GM21447 (cell line): ENCODE results near the gene SHC2.

Source experiments
- ATAC-seq: cut with Tn5 transposase; IDR thresholded peaks from one replicate; pipeline ENCODE4 v1.9.1; 2021; ENCODE audit not compliant: unreplicated experiment

The SHC2 gene

GRCh38 chr19:472005-472858 lies 11.4 kb upstream of the SHC2 start:
- ATAC-seq: no peak

- no peak for ATAC-seq
These were observed 9.9 kb upstream of the SHC2 start for GRCh38 chr19:470701-471100.

GRCh38 chr19:469833-470232 lies 9.0 kb upstream of the SHC2 start:
- no peak for ATAC-seq

GRCh38 chr19:468587-469256 lies 7.9 kb upstream of the SHC2 start:
- ATAC-seq: no peak

- ATAC-seq: no peak
These were observed 6.7 kb upstream of the SHC2 start for GRCh38 chr19:467554-467953.

- no peak for ATAC-seq
These were observed 4.4 kb upstream of the SHC2 start for GRCh38 chr19:465056-465816.

- ATAC-seq: no peak
These were observed 3.3 kb upstream of the SHC2 start for GRCh38 chr19:464208-464545.

- ATAC-seq: no peak
These were observed 2.8 kb upstream of the SHC2 start for GRCh38 chr19:463483-464207.

- ATAC-seq: no peak
These were observed 1.1 kb upstream of the SHC2 start for GRCh38 chr19:461721-462551.

GRCh38 chr19:459724-460511 lies 915 bp downstream of the SHC2 start:
- ATAC-seq: no peak

- ATAC-seq: no peak
These were observed 2.5 kb downstream of the SHC2 start for GRCh38 chr19:458091-459042.

GRCh38 chr19:457636-458035 lies 3.2 kb downstream of the SHC2 start:
- ATAC-seq: no peak

GRCh38 chr19:456547-457110 lies 4.2 kb downstream of the SHC2 start:
- no peak for ATAC-seq

- no peak for ATAC-seq
These were observed 4.8 kb downstream of the SHC2 start for GRCh38 chr19:455851-456546.

GRCh38 chr19:455031-455705 lies 5.7 kb downstream of the SHC2 start:
- ATAC-seq: no peak

GRCh38 chr19:453606-454005 lies 7.2 kb downstream of the SHC2 start:
- ATAC-seq: no peak

- no peak for ATAC-seq
These were observed 8.0 kb downstream of the SHC2 start for GRCh38 chr19:452829-453228.
